ENCODE measurements around the gene FEZ2. TPM values are rescaled to one million over a fixed set of nuclear protein-coding genes. Genes with fewer than 3 reads are reported as not detected.

The FEZ2 gene
- total RNA-seq, 1 experiment from 2014 or later, result 66.7 TPM

GRCh38 chr2:36511858-36512603 lies 85.9 kb downstream of the FEZ2 start:
- no peak for DNase-seq (ENCODE audit: low spot score)
- in situ Hi-C loops (cut with HindIII; ENCODE audit: low sequenced_read_pairs), result no loop called here

GRCh38 chr2:36509075-36509474 lies 88.9 kb downstream of the FEZ2 start:
- DNase-seq (ENCODE audit: low spot score), result no peak
- in situ Hi-C loops (cut with HindIII; ENCODE audit: low sequenced_read_pairs), result no loop called here

GRCh38 chr2:36507408-36507812 lies 90.6 kb downstream of the FEZ2 start:
- in situ Hi-C loops (cut with HindIII; ENCODE audit: low sequenced_read_pairs), result no loop called here
- DNase-seq (ENCODE audit: low spot score), result peak; percentile 70

Other genes starting within 250 kb of the FEZ2 start
- 32.1 and 43.4 TPM in 2 replicates for gene CRIM1, start 242.4 kb downstream of the FEZ2 start, total RNA-seq (2014; rRNA removed; shearing (Covaris generic))
- gene VIT, start 98.5 kb upstream of the FEZ2 start, total RNA-seq (2014; rRNA removed; shearing (Covaris generic)), result not detected in 2 replicates